HG03442 (cell line): ENCODE results near the gene ARRDC3.
"Not testable (repeated sequence)": the region's sequence is repeated elsewhere in the genome, so short reads cannot be mapped to it uniquely, and the experiment has no call there.

ENCODE experiments used
- ATAC-seq: cut with Tn5 transposase; IDR thresholded peaks from one replicate; pipeline ENCODE4 v1.9.1; 2021; ENCODE audit warnings: mild to moderate bottlenecking, moderate library complexity; ENCODE audit not compliant: unreplicated experiment

The ARRDC3 gene

DNA sequence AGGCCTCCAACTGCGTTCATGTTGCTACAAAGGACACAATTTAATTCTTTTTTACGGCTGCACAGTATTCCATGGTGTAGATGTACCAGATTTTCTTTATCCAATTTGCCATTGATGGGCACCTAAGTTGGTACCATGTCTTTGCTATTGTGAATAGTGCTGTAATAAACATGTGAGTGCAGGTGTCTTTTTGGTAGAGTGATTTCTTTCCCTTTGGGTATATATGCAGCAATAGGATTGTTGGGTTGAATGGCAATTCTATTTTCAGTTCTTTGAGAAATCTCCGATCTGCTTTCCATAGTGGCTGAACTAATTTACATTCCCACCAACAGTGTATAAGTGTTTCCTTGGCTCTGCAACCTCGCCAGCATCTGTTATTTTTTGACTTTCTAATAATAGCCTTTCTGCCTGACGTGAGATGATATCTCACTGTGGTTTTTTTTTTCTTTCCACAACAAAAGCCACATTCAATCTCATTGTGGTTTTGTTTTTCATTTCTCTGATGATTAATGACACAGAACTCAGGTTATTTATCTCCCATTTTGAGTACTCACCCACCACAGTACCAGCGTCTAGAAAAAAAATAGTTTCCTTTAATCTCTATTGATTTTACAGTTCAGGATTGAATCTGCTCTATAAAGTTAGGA, 21.9 kb downstream of the ARRDC3 start:
- peak; percentile 91 for ATAC-seq

DNA sequence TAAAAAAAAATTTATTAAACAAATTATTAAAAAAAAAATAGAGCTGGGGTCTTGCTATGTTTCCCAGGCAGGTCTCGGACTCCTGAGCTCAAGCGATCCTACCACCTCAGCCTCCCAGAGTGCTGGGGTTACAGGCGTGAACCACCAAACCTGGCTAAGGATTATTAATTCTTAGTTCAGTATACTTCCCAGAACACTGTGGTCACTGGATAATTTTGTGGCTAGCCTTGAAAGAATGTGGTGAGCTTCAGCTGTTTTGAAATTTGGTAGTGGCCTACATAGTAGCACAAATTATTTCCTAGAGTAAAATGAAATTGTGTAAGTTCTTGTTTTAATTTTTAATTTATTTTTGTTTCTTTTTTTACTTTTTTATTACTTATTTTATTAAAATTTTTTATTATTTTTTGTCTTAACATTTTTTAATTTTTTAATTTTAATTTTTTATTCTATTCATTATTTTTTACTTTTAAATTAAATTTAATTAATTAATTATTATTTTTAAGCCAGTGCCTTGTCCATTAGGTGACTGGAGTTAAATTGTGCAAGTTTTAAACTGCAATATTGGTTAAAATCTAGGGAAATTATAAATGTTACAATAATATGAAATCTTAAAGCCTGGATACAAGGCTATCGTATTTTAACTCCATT, 23.0 kb downstream of the ARRDC3 start:
- ATAC-seq = no peak

DNA sequence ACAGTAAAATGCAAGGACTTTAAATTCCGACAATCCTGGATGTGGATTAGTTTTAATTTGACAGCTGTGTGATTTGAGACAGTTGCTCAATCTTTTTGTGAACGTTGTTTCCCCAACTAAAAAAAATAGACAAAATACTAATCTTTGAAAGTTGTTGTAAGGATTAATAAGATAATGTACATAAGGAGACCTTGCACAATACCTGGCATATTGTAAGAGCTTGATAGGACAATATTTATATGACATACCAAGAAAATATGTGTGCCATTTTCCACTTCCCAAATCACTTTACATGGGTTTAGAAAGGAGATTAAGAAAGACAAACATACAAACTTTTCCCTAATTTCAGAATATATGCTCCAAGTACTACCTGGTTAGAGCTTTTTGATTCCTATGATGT, 25.3 kb downstream of the ARRDC3 start:
- ATAC-seq = no peak

DNA sequence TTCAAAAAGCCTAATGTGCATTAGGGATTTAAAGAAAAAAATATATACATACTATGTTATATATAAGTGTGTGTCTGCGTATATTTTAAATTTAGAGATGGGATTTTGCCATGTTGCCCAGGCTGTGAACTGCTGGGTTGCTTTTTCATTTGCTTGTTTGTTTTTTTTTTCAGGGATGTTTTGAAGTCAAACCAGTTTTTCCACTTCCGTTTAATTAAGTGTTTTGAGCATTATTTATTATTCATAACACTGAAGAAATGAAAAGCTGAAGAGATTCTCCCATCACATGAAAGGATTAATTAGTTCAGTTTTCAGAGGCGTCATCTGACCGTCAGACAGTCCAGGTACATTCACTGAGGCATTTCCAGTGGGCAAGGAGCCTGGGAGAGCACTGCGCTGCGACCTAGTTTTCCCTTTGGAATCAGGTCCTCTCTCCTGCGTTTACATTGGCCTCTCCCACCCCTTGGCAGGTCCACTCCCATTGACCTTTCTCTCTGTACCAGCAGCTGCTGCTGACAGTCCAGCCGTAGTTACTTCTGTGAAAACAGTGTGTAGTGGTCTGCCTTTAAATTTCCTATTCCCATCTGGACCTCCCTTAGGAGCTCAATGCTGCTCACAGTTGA, 26.0 kb downstream of the ARRDC3 start:
- no peak for ATAC-seq

DNA sequence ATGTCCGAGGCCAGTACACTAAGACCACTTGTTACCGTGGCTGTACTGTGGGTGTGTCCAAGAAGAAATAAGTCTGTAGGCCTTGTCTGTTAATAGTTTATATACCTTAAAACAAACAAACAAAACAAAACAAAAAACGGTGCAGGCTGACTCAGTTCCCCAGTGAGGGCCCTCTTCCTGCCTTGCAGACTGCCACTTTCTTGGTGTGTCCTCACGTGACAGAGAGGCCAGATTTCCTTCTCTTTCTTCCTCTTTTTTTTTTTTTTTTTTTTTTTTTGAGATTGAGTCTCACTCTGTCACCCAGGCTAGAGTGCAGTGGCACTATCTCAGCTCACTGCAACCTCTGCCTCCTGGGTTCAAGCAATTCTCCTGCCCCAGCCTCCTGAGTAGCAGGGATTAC, 28.2 kb downstream of the ARRDC3 start:
- ATAC-seq = not testable (repeated sequence)

DNA sequence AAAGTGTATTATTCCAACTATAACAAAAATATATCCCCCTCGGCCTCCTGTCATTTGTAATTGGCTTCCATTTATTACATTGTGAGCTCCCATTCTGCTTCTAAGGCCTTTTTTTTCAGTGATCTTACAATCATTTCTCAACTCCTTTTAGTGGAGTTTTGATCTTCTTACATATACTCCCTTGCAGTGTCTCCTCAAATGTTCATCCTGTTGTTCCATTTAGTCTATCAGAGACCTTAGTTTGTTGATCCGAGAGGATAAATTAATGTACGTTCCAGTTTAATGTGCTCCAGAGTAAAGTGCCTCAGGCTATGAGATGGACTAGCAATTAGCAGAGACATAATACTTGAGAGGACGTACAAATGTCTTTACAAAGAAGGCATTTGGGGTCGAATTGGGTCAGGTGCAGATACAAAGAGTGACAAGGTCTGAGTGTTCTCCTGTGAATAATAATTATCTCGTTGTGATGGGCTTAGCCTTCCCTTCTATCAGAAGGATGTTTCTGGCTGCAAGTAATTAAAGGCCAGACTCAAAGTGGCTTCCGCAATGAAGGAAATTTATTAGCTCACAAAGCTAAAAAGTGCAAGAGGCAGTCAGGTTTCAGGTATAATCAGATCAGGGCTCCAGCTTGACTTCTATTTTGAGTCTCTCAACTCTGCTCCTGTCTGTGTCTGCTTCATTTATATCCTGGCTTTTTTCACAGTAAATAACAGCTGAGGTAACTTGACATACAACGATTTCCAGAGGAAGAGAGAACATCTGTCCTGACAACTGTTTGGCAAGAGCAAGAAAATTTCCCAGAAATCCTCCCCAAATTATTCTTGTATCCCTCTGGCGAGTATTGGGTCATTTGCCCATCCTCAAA, 30.1 kb downstream of the ARRDC3 start:
- no peak for ATAC-seq

DNA sequence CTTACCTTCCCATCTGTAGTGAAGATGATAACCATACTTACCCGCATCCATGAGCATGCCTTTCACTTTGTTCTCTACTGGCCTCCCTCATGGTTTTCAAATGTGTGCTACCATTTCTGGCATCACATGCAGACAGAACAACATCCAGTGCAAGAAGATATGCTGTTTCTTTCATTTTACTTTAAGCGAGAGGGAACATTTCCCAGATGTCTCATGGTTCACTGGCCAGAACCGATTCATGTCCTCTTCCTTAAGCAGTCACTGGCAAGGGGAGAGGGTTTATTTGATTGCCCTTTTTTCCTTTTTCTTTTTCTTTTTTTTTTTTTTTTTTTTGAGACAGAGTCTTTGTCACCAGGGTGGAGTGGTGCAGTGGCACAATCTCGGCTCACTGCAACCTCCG, 37.7 kb downstream of the ARRDC3 start:
- ATAC-seq = no peak

DNA sequence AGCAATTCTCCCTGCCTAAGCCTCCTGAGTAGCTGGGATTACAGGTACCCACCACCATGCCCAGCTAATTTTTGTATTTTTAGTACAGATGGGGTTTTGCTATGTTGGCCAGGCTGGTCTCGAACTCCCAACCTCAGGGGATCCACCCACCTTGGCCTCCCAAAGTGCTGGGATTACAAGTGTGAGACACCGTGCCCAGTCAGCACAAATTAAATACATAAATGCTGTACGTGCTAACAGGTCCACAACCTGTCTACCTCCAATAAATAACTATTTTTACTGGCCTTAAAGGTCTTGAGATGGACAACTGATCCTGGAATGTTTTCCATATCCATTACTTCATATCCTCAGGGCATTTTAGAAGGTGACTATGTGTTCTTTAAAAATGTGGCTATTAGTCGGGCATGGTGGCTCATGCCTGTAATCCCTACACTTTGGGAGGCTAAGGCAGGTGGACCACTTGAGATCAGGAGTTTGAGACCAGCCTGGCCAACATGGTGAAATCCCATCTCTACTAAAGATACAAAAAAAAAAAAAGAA, 38.4 kb downstream of the ARRDC3 start:
- not testable (repeated sequence) for ATAC-seq

DNA sequence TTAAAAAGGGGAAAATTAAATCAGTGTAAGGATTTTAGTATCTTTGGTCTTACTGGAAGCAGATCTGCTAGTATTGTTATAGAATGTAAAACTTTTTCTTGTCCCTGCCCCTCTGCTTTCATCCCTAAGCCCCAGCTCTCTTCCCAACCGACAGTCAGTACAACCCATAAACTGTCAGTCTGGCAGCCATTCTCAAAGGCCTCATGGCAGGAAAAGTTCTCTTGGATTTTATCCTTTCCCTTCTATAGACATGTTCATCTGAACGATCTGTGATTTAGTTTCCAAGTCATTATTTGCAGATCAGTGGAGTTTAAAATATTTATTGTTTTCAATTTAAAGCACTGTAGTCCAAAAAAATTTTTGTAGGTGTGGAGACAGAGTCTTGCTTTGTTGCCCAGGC, 39.2 kb downstream of the ARRDC3 start:
- no peak for ATAC-seq

DNA sequence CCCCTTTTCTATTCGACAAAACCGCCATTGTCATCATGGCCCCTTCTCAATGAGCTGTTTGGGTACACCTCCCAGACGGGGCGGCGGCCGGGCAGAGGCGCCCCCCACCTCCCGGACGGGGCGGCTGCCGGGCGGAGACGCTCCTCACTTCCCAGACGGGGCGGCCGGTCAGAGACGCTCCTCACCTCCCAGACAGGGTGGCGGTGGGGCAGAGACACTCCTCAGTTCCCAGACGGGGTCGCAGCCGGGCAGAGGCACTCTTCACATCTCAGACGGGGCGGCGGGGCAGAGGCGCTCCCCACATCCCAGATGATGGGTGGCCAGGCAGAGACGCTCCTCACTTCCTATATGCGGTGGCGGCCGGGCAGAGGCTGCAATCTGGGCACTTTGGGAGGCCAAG, 40.2 kb downstream of the ARRDC3 start:
- ATAC-seq = not testable (repeated sequence)

DNA sequence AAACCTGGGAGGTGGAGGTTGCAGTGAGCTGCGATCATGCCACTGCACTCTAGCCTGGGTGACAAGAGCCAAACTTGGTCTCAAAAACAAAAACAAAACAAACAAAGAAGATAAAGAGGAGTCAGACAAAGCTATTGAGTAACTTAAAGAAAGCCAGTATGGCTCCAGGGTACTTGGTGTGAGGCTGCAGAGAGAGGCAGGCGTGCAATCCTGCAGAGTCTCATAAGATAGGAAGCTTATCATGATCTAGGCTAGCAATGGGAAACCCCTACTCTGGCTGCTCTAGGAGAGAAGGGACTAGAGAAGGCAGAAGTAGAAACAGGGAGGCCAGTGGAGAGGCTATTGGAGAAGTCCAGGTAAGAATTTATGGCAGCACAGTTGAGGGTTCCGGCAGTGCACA, 42.0 kb downstream of the ARRDC3 start:
- ATAC-seq = no peak

DNA sequence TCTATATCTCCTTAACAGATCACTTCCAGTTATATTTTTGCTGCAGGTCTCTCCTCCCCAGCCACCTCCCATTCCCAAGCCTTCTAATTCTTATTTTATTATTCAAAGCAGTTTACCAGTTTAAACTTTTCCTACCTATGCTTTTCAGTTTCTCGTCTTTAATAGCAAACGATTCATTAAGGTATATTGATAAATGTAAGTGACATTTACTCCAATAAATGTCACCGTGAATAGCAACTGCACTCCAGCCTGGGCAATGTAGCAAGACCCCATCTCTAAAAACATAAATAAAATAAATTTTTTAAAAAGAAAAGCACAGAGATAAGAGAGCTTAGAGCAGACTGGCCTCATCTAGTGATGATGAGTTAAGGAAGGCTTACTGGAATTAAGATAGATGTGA, 42.6 kb downstream of the ARRDC3 start:
- ATAC-seq = no peak

DNA sequence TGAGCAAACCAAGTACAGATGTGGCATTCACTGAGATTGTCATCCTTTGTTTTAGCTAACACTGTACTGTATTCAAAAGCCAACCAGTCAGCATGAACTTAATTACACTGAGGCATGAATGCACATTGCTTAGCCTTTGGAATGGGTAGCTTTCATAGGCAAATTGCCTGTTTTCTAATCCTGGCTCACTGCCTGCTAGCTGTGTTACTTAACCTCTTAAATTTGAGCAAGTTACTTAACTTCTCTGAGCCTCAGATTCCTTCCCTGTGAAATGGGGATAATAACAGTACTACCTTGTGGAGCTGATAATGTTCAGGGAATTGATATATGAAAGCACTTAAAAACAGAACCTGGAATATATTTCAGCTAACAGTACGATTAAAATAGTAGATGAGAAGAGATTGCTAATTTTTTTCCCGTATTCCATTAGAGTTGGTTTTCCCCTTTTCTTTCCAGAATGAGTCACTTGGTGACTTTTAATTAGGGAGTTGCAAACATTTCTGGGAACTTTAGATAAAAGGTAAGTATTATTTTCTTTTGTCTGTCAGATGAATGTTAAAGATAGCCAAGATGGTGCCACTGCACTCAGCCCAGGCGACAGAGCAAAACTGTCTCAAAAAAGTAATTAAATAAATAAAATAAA, 43.9 kb downstream of the ARRDC3 start:
- ATAC-seq = no peak

DNA sequence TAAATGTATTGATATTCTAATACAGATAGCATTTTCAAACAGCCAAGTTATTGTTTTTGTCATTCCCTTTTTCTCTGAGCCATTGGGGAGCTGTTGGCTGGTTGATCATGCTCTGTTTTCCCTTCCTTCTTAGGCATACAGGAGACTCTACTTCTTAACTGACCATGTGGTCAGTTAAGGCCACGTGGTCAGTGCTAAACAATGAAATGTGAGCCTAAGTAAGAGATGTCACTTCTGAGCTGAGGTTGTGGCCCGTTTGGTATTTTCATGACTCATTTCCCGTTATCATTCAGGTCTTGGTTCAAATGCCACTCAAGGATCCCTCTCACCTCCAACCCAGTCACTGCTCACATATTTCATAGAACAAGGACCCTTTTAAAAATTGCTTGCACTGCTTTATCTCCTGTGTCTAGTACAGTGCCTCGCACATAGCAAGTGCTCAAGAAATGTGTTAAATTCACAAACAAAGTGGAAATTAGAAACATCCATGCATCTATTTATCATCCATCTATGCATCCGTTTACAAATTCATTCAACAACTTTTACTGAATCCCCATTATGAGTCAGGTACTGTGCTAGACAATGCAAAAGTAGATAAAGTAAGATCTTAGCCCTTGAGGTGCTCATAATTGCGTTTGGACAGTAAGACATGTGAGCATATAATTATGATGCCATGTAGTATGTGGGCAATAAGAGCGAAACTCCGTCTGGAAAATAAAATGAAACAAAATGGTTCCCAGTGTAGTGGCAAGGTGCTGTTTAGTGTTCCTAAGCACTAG, 50.7 kb downstream of the ARRDC3 start:
- peak; percentile 90 for ATAC-seq

DNA sequence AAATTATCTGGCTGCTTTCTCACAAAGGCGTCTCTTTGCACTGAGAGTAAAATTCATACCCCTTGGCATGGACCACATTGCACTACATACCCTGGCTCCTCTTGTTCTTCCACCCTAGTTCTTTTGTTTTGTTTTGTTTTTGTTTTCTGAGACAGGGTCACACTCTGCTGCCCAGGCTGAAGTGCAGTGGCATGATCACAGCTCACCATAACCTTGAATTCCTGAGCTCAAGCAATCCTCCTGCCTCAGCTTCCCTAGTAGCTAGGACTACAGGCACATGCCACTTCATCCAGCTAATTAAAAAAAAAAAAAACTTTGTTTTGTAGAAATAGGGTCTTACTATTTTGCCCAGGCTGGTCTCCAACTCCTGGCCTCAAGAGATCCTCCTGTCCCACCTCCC, 51.4 kb downstream of the ARRDC3 start:
- ATAC-seq = no peak

DNA sequence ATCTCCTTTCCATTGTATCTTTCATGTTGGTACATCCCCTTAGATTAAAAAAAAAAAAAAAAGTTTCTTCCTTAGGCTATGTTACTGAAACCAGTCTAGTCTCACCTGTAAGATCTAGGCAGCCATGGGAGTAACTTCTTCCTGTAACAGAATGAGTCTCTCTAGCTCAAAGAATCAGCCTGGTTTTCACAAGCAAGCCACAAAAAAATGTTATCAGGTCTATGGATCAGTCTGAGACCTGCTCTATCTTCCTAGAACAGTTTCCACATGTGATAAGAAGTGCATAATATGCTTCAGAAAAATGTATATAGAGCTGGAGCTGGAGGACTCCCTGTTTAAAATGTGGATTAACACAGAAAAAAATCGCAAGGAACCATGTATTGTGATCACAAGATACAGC, 53.8 kb downstream of the ARRDC3 start:
- no peak for ATAC-seq

DNA sequence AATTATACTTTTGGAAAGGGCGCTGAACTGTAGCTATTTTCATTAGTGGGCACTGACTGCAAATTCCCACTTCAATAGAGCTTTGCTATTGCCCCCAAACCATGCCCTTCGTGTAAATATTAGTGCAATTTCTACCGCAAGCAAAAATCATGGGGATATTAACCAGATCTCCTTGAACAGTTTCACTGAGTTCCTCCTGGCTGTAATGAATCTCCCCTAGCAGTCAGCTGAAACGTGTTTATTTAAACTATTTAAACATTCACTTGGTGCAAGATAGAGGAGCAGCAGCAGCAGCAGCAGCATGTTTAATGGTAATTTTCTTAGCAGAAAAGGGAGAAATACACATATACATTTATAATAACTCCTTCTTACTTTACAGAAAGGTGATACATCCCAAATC, 54.4 kb downstream of the ARRDC3 start:
- ATAC-seq = no peak

DNA sequence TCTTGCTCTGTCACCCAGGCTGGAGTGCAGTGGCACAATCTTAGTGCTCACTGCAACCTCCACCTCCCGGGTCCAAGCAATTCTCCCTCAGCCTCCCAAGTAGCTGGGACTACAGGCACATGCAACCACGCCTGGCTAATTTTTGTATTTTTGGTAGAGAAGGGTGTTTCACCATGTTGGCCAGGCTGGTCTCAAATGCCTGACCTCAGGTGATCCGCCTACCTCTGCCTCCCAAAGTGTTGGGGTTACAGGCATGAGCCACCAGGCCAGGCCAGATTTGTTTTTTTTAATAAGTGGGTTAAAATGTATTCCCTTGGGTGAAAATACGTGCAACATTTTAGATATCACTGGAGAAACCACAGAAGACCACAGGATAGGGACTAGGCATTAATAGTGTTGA, 60.1 kb downstream of the ARRDC3 start:
- ATAC-seq = not testable (repeated sequence)

DNA sequence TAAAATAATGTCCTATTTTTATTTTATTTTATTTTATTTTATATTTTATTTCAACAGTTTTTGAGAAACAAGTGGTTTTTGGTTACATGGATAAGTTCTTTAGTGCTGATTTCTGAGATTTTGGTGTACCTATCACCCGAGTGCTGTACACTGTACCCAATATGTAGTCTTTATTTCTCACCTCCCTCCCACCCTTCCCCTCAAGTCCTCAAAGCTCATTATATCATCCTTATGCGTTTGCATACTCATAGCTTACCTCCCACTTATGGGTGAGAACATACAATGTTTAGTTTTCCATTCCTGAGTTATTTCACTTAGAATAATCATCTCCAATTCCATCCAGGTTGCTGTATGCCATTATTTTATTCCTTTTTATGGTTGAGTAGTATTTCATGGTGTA, 63.5 kb downstream of the ARRDC3 start:
- no peak for ATAC-seq

DNA sequence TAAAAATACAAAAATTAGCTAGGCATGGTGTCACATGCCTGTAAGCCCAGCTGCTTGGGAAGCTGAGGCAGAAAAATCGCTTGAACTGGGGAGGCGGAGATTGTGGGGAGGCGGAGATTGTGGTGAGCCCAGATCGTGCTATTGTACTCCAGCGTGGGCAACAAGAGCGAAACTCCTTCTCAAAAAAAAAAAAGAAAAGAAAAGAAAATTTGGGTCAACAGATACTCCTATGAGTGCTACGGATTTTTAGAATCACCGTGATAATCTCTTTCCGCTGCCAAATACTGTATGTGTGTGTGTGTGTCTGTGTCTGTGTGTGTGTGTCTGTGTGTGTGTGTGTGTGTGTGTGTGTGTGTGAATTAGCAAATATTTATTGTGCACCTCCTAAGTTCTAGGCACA, 64.4 kb downstream of the ARRDC3 start:
- ATAC-seq = no peak
